Measurements from ENCODE around the gene PHACTR1. TPM values are rescaled to one million over a fixed set of nuclear protein-coding genes. Genes with fewer than 3 reads are reported as not detected.

Gene PHACTR1
- total RNA-seq, 6 experiments from 2014 or later = 0.20 to 3.5 (median 0.93) TPM

GRCh38 chr6:13183415-13184088, 467.0 kb downstream of the PHACTR1 start:
- Histone ChIP-seq H3K4me3 (no peak overlapping the region), H3K4me1 (no peaks in the 10 kb centered on the region), H3K36me3 (no peaks in the 10 kb centered on the region), H3K27ac (no peak overlapping the region), H3K27me3 (no peaks in the 10 kb centered on the region), H3K9me3 (no peaks in the 10 kb centered on the region)
- TF ChIP-seq POLR2A (IDR thresholded peaks at IDR 0.05) (no peak), CTCF (IDR thresholded peaks at IDR 0.05) (no peak)
- DNase-seq (no peak), ATAC-seq (no peak)
- WGBS (ENCODE audit: insufficient coverage, low coverage, low lambda C conversion rate, missing lambda C conversion rate) = 60% methylated on average over 7 of the region's 9 CpGs
- intact Hi-C loops (cut with DNase I) = no loop called here

GRCh38 chr6:13184089-13184468, 467.5 kb downstream of the PHACTR1 start:
- DNase-seq = no peak
- H3K9me3 ChIP-seq = no peaks in the 10 kb centered on the region
- WGBS (ENCODE audit: insufficient coverage, low coverage, low lambda C conversion rate, missing lambda C conversion rate) = 100% methylated on average over 2 of the region's 7 CpGs
- intact Hi-C loops (cut with DNase I) = no loop called here
- no peak overlapping the region for H3K27ac ChIP-seq
- no peaks in the 10 kb centered on the region for H3K27me3 ChIP-seq
- H3K36me3 ChIP-seq = no peaks in the 10 kb centered on the region
- H3K4me1 ChIP-seq = no peaks in the 10 kb centered on the region
- no peak for TF ChIP-seq POLR2A (IDR thresholded peaks at IDR 0.05)
- TF ChIP-seq CTCF (IDR thresholded peaks at IDR 0.05) = no peak
- no peak overlapping the region for H3K4me3 ChIP-seq
- ATAC-seq = no peak

- Histone ChIP-seq H3K27me3 (no peaks in the 10 kb centered on the region), H3K36me3 (no peaks in the 10 kb centered on the region), H3K4me1 (no peaks in the 10 kb centered on the region), H3K9me3 (no peaks in the 10 kb centered on the region), H3K4me3 (no peak overlapping the region), H3K27ac (no peak overlapping the region)
- 84% methylated on average over 10 of the region's 10 CpGs for WGBS (ENCODE audit: insufficient coverage, low coverage, low lambda C conversion rate, missing lambda C conversion rate)
- intact Hi-C loops (cut with DNase I) = no loop called here
- TF ChIP-seq POLR2A (IDR thresholded peaks at IDR 0.05) = no peak
- TF ChIP-seq CTCF (IDR thresholded peaks at IDR 0.05) = no peak
- ATAC-seq (peak in 1 of 4 donors; percentile 11), DNase-seq (no peak)
These were observed 468.0 kb downstream of the PHACTR1 start for GRCh38 chr6:13184547-13184946.

GRCh38 chr6:13186861-13187260, 470.3 kb downstream of the PHACTR1 start:
- no peaks in the 10 kb centered on the region for H3K9me3 ChIP-seq
- intact Hi-C loops (cut with DNase I) = no loop called here
- no peaks in the 10 kb centered on the region for H3K27me3 ChIP-seq
- ATAC-seq (no peak), DNase-seq (no peak)
- no peak overlapping the region for H3K4me3 ChIP-seq
- no peaks in the 10 kb centered on the region for H3K4me1 ChIP-seq
- no peaks in the 10 kb centered on the region for H3K36me3 ChIP-seq
- TF ChIP-seq POLR2A (IDR thresholded peaks at IDR 0.05) (no peak), CTCF (IDR thresholded peaks at IDR 0.05) (no peak)
- no peak overlapping the region for H3K27ac ChIP-seq
- 80% methylated on average over 9 of the region's 10 CpGs for WGBS (ENCODE audit: insufficient coverage, low coverage, low lambda C conversion rate, missing lambda C conversion rate)
